ENCODE measurements around the gene TTC24. TPM values are rescaled to one million over a fixed set of nuclear protein-coding genes. Genes with fewer than 3 reads are reported as not detected.

Gene TTC24
- total and polyA plus RNA-seq, 8 donors, result not detected

GRCh38 chr1:156549390-156549789 is 30.1 kb upstream of the TTC24 start:
- Histone ChIP-seq H3K4me1 (no peaks in the 10 kb centered on the region), H3K36me3 (no peaks in the 10 kb centered on the region), H3K9me3 (no peaks in the 10 kb centered on the region), H3K27ac (no peak overlapping the region), H3K27me3 (no peaks in the 10 kb centered on the region), H3K4me3 (no peak overlapping the region)
- DNase-seq (peak in 1 of 6 donors; percentile 6), FAIRE-seq (no peak), ATAC-seq (no peak)
- WGBS, 2 donors, result 75 to 95% methylated on average over 2 of the region's 2 CpGs
- intact Hi-C loops (cut with DNase I), result no loop called here
- TF ChIP-seq, protein P1, sequence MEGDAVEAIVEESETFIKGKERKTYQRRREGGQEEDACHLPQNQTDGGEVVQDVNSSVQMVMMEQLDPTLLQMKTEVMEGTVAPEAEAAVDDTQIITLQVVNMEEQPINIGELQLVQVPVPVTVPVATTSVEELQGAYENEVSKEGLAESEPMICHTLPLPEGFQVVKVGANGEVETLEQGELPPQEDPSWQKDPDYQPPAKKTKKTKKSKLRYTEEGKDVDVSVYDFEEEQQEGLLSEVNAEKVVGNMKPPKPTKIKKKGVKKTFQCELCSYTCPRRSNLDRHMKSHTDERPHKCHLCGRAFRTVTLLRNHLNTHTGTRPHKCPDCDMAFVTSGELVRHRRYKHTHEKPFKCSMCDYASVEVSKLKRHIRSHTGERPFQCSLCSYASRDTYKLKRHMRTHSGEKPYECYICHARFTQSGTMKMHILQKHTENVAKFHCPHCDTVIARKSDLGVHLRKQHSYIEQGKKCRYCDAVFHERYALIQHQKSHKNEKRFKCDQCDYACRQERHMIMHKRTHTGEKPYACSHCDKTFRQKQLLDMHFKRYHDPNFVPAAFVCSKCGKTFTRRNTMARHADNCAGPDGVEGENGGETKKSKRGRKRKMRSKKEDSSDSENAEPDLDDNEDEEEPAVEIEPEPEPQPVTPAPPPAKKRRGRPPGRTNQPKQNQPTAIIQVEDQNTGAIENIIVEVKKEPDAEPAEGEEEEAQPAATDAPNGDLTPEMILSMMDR (IDR thresholded peaks at IDR 0.05), result no peak

GRCh38 chr1:156549831-156550230 is 29.7 kb upstream of the TTC24 start:
- H3K4me1 ChIP-seq, result no peaks in the 10 kb centered on the region
- FAIRE-seq (no peak), DNase-seq (no peak), ATAC-seq (no peak)
- H3K27me3 ChIP-seq, result no peaks in the 10 kb centered on the region
- 95 to 97% methylated on average over 1 of the region's 1 CpG for WGBS, 2 donors
- no peaks in the 10 kb centered on the region for H3K36me3 ChIP-seq
- intact Hi-C loops (cut with DNase I), result no loop called here
- no peak overlapping the region for H3K4me3 ChIP-seq
- no peak overlapping the region for H3K27ac ChIP-seq
- H3K9me3 ChIP-seq, result no peaks in the 10 kb centered on the region
- TF ChIP-seq, protein P1 (IDR thresholded peaks at IDR 0.05), result no peak

GRCh38 chr1:156550346-156550745 is 29.2 kb upstream of the TTC24 start:
- WGBS, 2 donors, result 66% methylated on average over 5 of the region's 5 CpGs

DNA sequence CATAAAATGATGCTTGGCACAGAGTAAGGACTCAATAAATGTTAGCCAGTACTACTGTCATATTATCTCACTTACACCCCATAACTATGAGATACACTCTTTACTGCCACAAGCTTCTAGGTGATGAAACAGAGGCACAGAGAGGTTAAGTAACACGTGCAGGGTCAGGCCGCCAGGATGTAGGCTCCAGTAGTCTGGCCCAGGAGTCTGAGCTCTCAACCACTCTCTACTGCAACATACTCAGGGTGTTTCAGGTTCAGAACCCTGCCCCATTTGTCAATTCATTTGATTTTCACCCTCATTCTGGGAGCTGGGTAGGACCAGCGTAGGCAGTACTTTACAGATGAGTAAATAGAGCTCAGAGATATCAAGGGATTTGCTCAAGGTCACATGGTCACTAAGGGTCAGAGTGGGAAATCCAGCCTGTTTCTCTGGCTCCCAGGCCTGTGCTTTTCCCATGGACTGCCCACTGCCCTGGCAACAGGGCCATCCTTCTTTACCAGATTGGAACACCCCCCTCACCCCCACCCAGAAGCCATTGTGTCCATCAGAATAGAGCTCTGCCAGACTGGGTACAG is 28.4 kb upstream of the TTC24 start:
- no peaks in the 10 kb centered on the region for H3K36me3 ChIP-seq
- H3K27ac ChIP-seq, result no peak overlapping the region
- DNase-seq (peak in 2 of 6 donors; percentile 17 to 35), ATAC-seq (peak; percentile 45 to 77 (median 64)), FAIRE-seq (no peak)
- TF ChIP-seq, protein P1 (IDR thresholded peaks at IDR 0.05), result no peak
- H3K9me3 ChIP-seq, result no peaks in the 10 kb centered on the region
- WGBS, 2 donors, result 56 to 57% methylated on average over 3 of the region's 3 CpGs
- intact Hi-C loops (cut with DNase I), result no loop called here
- H3K4me3 ChIP-seq, result no peak overlapping the region
- H3K4me1 ChIP-seq, result no peaks in the 10 kb centered on the region
- H3K27me3 ChIP-seq, result no peaks in the 10 kb centered on the region

More at GRCh38 chr1:156550346-156550745, 29.2 kb upstream of the TTC24 start:
- peak in 3 of 6 donors; percentile 23 to 56 (median 36) for DNase-seq
- H3K9me3 ChIP-seq, result no peaks in the 10 kb centered on the region
- H3K4me3 ChIP-seq, result no peak overlapping the region
- ATAC-seq, result peak in 3 of 4 donors; percentile 26 to 64 (median 57)
- TF ChIP-seq, protein P1 (IDR thresholded peaks at IDR 0.05), result no peak
- intact Hi-C loops (cut with DNase I), result no loop called here
- H3K27me3 ChIP-seq, result no peaks in the 10 kb centered on the region
- no peak overlapping the region for H3K27ac ChIP-seq
- FAIRE-seq, result no peak
- no peaks in the 10 kb centered on the region for H3K4me1 ChIP-seq
- no peaks in the 10 kb centered on the region for H3K36me3 ChIP-seq

DNA sequence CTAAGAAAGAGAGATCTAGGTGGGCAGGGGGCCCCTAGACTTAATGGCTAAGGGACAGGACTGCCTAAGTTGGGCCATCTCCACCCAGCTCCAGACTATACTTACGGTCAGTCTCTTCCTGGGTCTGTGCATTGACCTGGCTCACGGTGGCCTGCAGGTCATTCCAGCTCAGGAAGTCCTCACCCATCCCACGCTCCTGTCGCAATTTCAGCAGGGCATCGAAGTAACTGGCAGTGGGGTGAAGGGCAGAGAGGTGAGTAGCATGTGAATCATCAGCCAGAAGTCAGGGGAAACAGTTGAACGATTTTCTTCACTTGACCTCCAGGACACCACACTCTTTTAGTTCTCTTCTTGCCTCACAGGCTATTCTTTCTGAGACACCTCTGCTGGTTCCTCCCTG is 27.7 kb upstream of the TTC24 start:
- intact Hi-C loops (cut with DNase I), result no loop called here
- TF ChIP-seq, protein P1 (IDR thresholded peaks at IDR 0.05), result no peak
- FAIRE-seq, result no peak
- WGBS, 2 donors, result 95 to 96% methylated on average over 6 of the region's 6 CpGs
- Histone ChIP-seq H3K9me3 (no peaks in the 10 kb centered on the region), H3K36me3 (no peaks in the 10 kb centered on the region), H3K4me1 (no peaks in the 10 kb centered on the region), H3K4me3 (no peak overlapping the region), H3K27ac (no peak overlapping the region), H3K27me3 (no peaks in the 10 kb centered on the region)
- DNase-seq, result peak in 1 of 6 donors; percentile 23
- ATAC-seq, result no peak

Data from pancreas (tissue), 10 donors.